ENCODE measurements around the gene METTL21A.

METTL21A gene

DNA sequence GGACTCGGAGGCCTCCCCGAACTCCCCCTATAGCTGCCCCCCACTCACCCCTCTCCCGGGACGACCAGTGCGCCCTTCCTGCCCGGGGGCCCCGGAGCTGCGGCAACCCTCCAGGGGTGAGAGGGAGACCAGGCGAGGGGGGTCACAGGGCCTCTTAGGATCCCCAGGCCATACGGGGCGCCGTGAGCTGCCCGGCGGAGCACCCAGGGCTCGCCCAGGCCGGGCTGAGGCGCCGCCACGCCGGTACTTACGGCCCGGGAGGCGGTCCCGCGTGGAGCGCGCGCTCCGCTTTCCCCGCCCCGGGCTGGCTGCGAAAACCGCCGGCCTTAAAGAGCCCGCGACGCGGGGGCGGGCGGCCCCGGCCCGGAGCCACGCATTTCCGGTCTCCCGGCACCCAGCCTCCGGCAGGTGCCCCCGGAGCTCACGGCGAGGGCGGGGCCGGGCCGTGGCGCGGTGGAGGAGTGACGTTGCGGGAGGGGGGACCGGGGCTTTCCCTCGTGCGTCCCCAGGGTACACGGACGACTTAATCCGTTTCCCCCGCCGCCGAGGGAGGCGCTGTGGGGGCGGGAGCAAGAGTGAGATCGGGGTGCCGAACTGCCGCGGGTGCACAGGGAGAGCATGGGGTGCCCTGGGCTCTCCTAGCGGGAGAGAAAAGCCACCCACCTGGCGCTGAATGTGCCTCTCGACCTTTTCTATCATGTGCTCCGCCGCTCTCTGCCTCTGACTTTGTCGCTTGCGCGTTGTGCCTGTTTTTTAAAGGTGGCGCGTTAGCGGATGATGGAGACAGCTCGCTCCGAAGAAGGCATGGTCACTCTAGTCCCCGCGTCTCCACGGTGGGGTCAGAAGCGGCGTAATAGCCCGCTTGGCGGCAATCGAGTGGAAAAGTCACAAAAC, at the start of gene METTL21A:
TSS of gene METTL21A (minus strand) at position 381 of the 894 bp plus-strand sequence. CDS start 1,019 bp downstream, outside the sequence.
- H3K4me3 ChIP-seq (ENCODE audit: low read length): peak within 1 kb of the TSS; percentile 84
- peak; percentile 46 for TF ChIP-seq CTCF (conservative IDR thresholded peaks at IDR 0.05; ENCODE audit: low read length)
- DNase-seq (ENCODE audit: low read depth): peak; percentile 84

GRCh38 chr2:207674826-207675225, 49.6 kb upstream of the METTL21A start:
- no peak overlapping the region for H3K4me3 ChIP-seq (ENCODE audit: low read length)

GRCh38 chr2:207674266-207674774, 49.1 kb upstream of the METTL21A start:
- TF ChIP-seq CTCF (conservative IDR thresholded peaks at IDR 0.05; ENCODE audit: low read length): no peak
- no peak for DNase-seq (ENCODE audit: low read depth)
- H3K4me3 ChIP-seq (ENCODE audit: low read length): no peak overlapping the region

More at GRCh38 chr2:207674826-207675225, 49.6 kb upstream of the METTL21A start:
- no peak for TF ChIP-seq CTCF (conservative IDR thresholded peaks at IDR 0.05; ENCODE audit: low read length)
- no peak for DNase-seq (ENCODE audit: low read depth)

GRCh38 chr2:207673431-207673830, 48.2 kb upstream of the METTL21A start:
- no peak for DNase-seq (ENCODE audit: low read depth)
- no peak overlapping the region for H3K4me3 ChIP-seq (ENCODE audit: low read length)
- TF ChIP-seq CTCF (conservative IDR thresholded peaks at IDR 0.05; ENCODE audit: low read length): no peak

- no peak for TF ChIP-seq CTCF (conservative IDR thresholded peaks at IDR 0.05; ENCODE audit: low read length)
- no peak overlapping the region for H3K4me3 ChIP-seq (ENCODE audit: low read length)
- no peak for DNase-seq (ENCODE audit: low read depth)
Measured at GRCh38 chr2:207670887-207671286, 45.7 kb upstream of the METTL21A start.

GRCh38 chr2:207663870-207664545, 38.8 kb upstream of the METTL21A start:
- no peak for DNase-seq (ENCODE audit: low read depth)
- TF ChIP-seq CTCF (conservative IDR thresholded peaks at IDR 0.05; ENCODE audit: low read length): no peak
- no peak overlapping the region for H3K4me3 ChIP-seq (ENCODE audit: low read length)

Data from AG10803 (cell line).